Caco-2 (cell line): ENCODE measurements around the gene PWP1. TPM values are rescaled to one million over a fixed set of nuclear protein-coding genes. Genes with fewer than 3 reads are reported as not detected.

ENCODE experiments used
- BruUV-seq: library from RNA; stranded (reverse); fragments of 400-500 nt; replicated peaks from 2 replicates; lab custom pipeline; 2021; lab: Mats Ljungman, UMichigan
- CTCF ChIA-PET: fragments of 300-600 bp; sonication (Branson Sonifier 250); formaldehyde crosslinking; loops from one replicate; lab custom pipeline; 2022; ENCODE audit warnings: antibody characterized with exemption; lab: Charles Lee
- POLR2A ChIA-PET: fragments of 300-600 bp; sonication (Branson Sonifier 250); formaldehyde crosslinking; loops from one replicate; lab custom pipeline; 2022; ENCODE audit warnings: antibody characterized with exemption; lab: Charles Lee
- DNase-seq, 2 experiments: peaks; one replicate each; pipeline versions ENCODE4 v3.0.0 to v3.0.0-alpha.2; 2020 to 2022
- H3K27me3 ChIP-seq: replicated peaks from 2 replicates; pipeline ENCODE4 v1.6.0; 2011; ENCODE audit warnings: low read length; ENCODE audit not compliant: control insufficient read depth, insufficient read depth
- H3K36me3 ChIP-seq: 2 replicates; pipeline ENCODE4 v1.5.1; 2011; ENCODE audit warnings: low read length; ENCODE audit not compliant: control insufficient read depth, insufficient read depth
- H3K4me1 ChIP-seq: fragments of 250-450 bp; sonication (Bioruptor Pico); 2 replicates; pipeline ENCODE4 v1.5.1; 2020; ENCODE audit warnings: mild to moderate bottlenecking
- H3K4me3 ChIP-seq: 2 replicates; pipeline ENCODE4 v1.5.1; 2011; ENCODE audit warnings: low read depth, mild to moderate bottlenecking, control low read depth, low read length
- H3K9me3 ChIP-seq: fragments of 250-450 bp; sonication (Bioruptor Pico); 2 replicates; pipeline ENCODE4 v1.5.1; 2020; ENCODE audit warnings: mild to moderate bottlenecking, moderate library complexity
- H3K27ac Mint-ChIP-seq: one replicate; pipeline ENCODE4 v1.8.0; 2022; ENCODE audit warnings: mixed read lengths; ENCODE audit not compliant: unreplicated experiment
- H3K27me3 Mint-ChIP-seq: one replicate; pipeline ENCODE4 v1.8.0; 2022; ENCODE audit warnings: mixed read lengths; ENCODE audit not compliant: insufficient read depth, unreplicated experiment
- H3K36me3 Mint-ChIP-seq: one replicate; pipeline ENCODE4 v1.8.0; 2022; ENCODE audit warnings: mild to moderate bottlenecking, mixed read lengths; ENCODE audit not compliant: insufficient read depth, unreplicated experiment
- H3K4me1 Mint-ChIP-seq: one replicate; pipeline ENCODE4 v1.8.0; 2022; ENCODE audit warnings: low read depth, mixed read lengths; ENCODE audit not compliant: unreplicated experiment
- H3K4me3 Mint-ChIP-seq: one replicate; pipeline ENCODE4 v1.8.0; 2022; ENCODE audit warnings: mild to moderate bottlenecking, moderate library complexity, mixed read lengths; ENCODE audit not compliant: unreplicated experiment
- H3K9me3 Mint-ChIP-seq: one replicate; pipeline ENCODE4 v1.8.0; 2022; ENCODE audit warnings: mixed read lengths; ENCODE audit not compliant: unreplicated experiment
- CTCF ChIP-seq, 2 experiments: fragments of 200-600 bp in 1 of 2; IDR thresholded peaks; 1 replicate in 1 of 2; 2 replicates in 1 of 2; pipeline versions ENCODE4 v1.5.1 to v1.8.0; 2011 to 2022; ENCODE audit warnings: antibody characterized with exemption in 1 of 2, control low read depth in 1 of 2, inconsistent platforms in 1 of 2, low read depth in 1 of 2, low read length in 1 of 2, mild to moderate bottlenecking in 1 of 2, moderate library complexity in 1 of 2; ENCODE audit not compliant: insufficient read depth in 1 of 2, severe bottlenecking in 1 of 2, unreplicated experiment in 1 of 2
- intact Hi-C: fragments of 100-400 bp; cut with micrococcal nuclease; formaldehyde crosslinking; loops from one replicate; pipeline ENCODE4 v1.10.0; 2022; ENCODE audit not compliant: unreplicated experiment
- total RNA-seq: library from RNA; stranded (reverse); gene quantifications from 2 replicates; pipeline ENCODE4 v1.2.3, GENCODE V29; 2022

Gene PWP1
- total RNA-seq, 1 experiment from 2014 or later: 44.6 TPM

DNA sequence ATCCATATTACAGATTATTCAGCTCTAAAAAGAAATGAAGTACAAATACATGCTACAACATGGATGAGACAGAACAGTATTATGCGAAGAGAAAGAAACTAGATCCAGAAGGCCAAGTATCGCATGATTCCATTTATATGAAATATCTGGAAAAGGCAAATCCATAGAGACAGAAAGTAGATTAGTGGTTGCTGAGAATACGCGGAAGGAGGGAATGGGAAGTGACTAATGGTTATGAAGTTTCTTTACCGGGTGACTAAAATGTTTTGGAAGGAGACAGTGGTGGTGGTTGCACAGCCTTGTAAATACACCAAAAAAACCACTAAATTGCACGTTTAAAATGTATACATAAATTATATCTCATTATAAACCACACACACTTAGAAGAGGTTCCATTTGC is 62.9 kb downstream of the PWP1 start:
- CTCF ChIA-PET: no interaction called here
- POLR2A ChIA-PET: no interaction called here
- peaks cover 35% of the 10 kb centered on the region for H3K36me3 Mint-ChIP-seq

GRCh38 chr12:107749083-107749482 is 63.5 kb downstream of the PWP1 start:
- peaks cover 2% of the 10 kb centered on the region; the same call in 1 of the 2 replicates for H3K36me3 ChIP-seq
- H3K27me3 Mint-ChIP-seq: no peaks in the 10 kb centered on the region
- TF ChIP-seq CTCF (IDR thresholded peaks at IDR 0.05; ENCODE audit: insufficient read depth in 1 of 2, low read depth in 1 of 2, low read length in 1 of 2, severe bottlenecking in 1 of 2, unreplicated experiment in 1 of 2): no peak
- DNase-seq: no peak
- no TSS peak for BruUV-seq
- H3K4me3 Mint-ChIP-seq: no peak overlapping the region
- H3K9me3 Mint-ChIP-seq: no peaks in the 10 kb centered on the region
- ChIA-PET POLR2A (no interaction called here), CTCF (no interaction called here)
- H3K36me3 Mint-ChIP-seq: peaks cover 35% of the 10 kb centered on the region
- H3K27me3 ChIP-seq: no peaks in the 10 kb centered on the region
- no peaks in the 10 kb centered on the region for H3K4me1 ChIP-seq
- intact Hi-C loops: no loop called here
- H3K4me1 Mint-ChIP-seq: no peaks in the 10 kb centered on the region
- no peaks in the 10 kb centered on the region for H3K9me3 ChIP-seq
- H3K4me3 ChIP-seq: no peak overlapping the region
- H3K27ac Mint-ChIP-seq: no peak overlapping the region

More for the DNA sequence above, 62.9 kb downstream of the PWP1 start:
- TF ChIP-seq CTCF (IDR thresholded peaks at IDR 0.05; ENCODE audit: insufficient read depth in 1 of 2, low read depth in 1 of 2, low read length in 1 of 2, severe bottlenecking in 1 of 2, unreplicated experiment in 1 of 2): no peak
- BruUV-seq: no TSS peak
- Mint-ChIP-seq H3K27ac (no peak overlapping the region), H3K4me1 (no peaks in the 10 kb centered on the region), H3K9me3 (no peaks in the 10 kb centered on the region), H3K27me3 (no peaks in the 10 kb centered on the region), H3K4me3 (no peak overlapping the region)
- H3K27me3 ChIP-seq: no peaks in the 10 kb centered on the region
- DNase-seq: no peak
- H3K36me3 ChIP-seq: peaks cover 2% of the 10 kb centered on the region; the same call in 1 of the 2 replicates
- intact Hi-C loops: no loop called here
- H3K9me3 ChIP-seq: no peaks in the 10 kb centered on the region
- H3K4me1 ChIP-seq: no peaks in the 10 kb centered on the region
- no peak overlapping the region for H3K4me3 ChIP-seq

DNA sequence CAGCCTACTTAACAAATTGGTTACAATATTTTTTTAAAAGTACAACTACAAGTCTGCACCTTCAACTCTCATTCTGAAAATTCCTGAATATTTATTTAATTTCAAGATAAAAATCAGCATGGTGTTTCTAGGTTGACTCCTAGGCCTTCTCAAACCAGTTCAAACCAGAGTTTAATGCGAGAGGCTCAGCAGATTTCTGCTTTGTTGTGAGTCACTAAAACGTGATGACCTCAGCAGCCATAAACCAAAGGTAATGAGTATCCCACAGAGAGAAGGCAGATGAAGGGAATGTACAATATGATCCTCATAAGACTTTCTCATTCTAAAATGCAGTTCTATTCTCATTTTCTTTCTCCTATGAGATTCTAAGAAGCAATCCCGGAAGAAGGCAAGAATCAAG is 73.8 kb downstream of the PWP1 start:
- H3K4me3 Mint-ChIP-seq: peak overlapping the region; percentile 83
- TF ChIP-seq CTCF (IDR thresholded peaks at IDR 0.05; ENCODE audit: insufficient read depth in 1 of 2, low read depth in 1 of 2, low read length in 1 of 2, severe bottlenecking in 1 of 2, unreplicated experiment in 1 of 2): no peak
- no peaks in the 10 kb centered on the region for H3K4me1 ChIP-seq
- H3K9me3 Mint-ChIP-seq: no peaks in the 10 kb centered on the region
- H3K27ac Mint-ChIP-seq: peak overlapping the region; percentile 84
- no peaks in the 10 kb centered on the region for H3K27me3 Mint-ChIP-seq
- DNase-seq: peak; percentile 41 to 45
- H3K4me3 ChIP-seq: peak overlapping the region; percentile 85
- H3K9me3 ChIP-seq: no peaks in the 10 kb centered on the region
- H3K36me3 ChIP-seq: peaks cover 1% of the 10 kb centered on the region; the same call in 1 of the 2 replicates
- H3K36me3 Mint-ChIP-seq: peaks cover 26% of the 10 kb centered on the region
- no TSS peak for BruUV-seq
- intact Hi-C loops: no loop called here
- ChIA-PET POLR2A (no interaction called here), CTCF (no interaction called here)
- H3K27me3 ChIP-seq: no peaks in the 10 kb centered on the region
- H3K4me1 Mint-ChIP-seq: peaks cover 6% of the 10 kb centered on the region
